ENCODE results near the gene SRSF4. TPM values are rescaled to one million over a fixed set of nuclear protein-coding genes. Genes with fewer than 3 reads are reported as not detected.

SRSF4 gene
- total and polyA plus RNA-seq, 9 of the 15 experiments (the other 6 are each of a cell fraction or from before 2014, with no cell fraction given) = 15.9 to 132 (median 82.0) TPM

- TF ChIP-seq JUND (IDR thresholded peaks at IDR 0.05; ENCODE audit: borderline replicate concordance, low read depth, low read length) (peak; percentile 52; the same call in 1 of the 2 replicates), JUND (tag; IDR thresholded peaks at IDR 0.05; ENCODE audit: borderline replicate concordance, low read depth, low read length) (no peak; the same call in 2 of the 3 replicates), SMC3 (conservative IDR thresholded peaks at IDR 0.05; ENCODE audit: insufficient read depth, low read depth, low read length) (no peak), HEY1 (CRISPR knock-in tag; IDR thresholded peaks at IDR 0.05; ENCODE audit: borderline replicate concordance) (0 out of 2 replicates have a peak, but pooled peaks have one; percentile 22), ZKSCAN1 (IDR thresholded peaks at IDR 0.05; ENCODE audit: low read depth, low read length) (no peak), PREB (CRISPR knock-in tag; IDR thresholded peaks at IDR 0.05) (no peak), HNRNPH1 (optimal IDR thresholded peaks at IDR 0.05; ENCODE audit: low read depth, low read length) (no peak), ZNF589 (CRISPR knock-in tag; IDR thresholded peaks at IDR 0.05; ENCODE audit: low read depth) (no peak), MBD2 (IDR thresholded peaks at IDR 0.05; ENCODE audit: borderline replicate concordance, low read depth) (peak; percentile 41; the same call in 1 of the 2 replicates), NR2C1 (IDR thresholded peaks at IDR 0.05) (no peak), NR2C1 (tag; IDR thresholded peaks at IDR 0.05) (no peak), PTBP1 (IDR thresholded peaks at IDR 0.05; ENCODE audit: low read depth, low read length) (no peak), PPARD (CRISPR knock-in tag; IDR thresholded peaks at IDR 0.05) (no peak), ATF4 (CRISPR knock-in tag; IDR thresholded peaks at IDR 0.05) (no peak), MXI1 (IDR thresholded peaks at IDR 0.05; ENCODE audit: low read depth, low read length) (no peak), LARP7 (IDR thresholded peaks at IDR 0.05) (no peak), BHLHE40 (IDR thresholded peaks at IDR 0.05; ENCODE audit: low read length) (no peak), CREB5 (CRISPR knock-in tag; IDR thresholded peaks at IDR 0.05) (no peak)
- TF ChIP-seq, protein P1, sequence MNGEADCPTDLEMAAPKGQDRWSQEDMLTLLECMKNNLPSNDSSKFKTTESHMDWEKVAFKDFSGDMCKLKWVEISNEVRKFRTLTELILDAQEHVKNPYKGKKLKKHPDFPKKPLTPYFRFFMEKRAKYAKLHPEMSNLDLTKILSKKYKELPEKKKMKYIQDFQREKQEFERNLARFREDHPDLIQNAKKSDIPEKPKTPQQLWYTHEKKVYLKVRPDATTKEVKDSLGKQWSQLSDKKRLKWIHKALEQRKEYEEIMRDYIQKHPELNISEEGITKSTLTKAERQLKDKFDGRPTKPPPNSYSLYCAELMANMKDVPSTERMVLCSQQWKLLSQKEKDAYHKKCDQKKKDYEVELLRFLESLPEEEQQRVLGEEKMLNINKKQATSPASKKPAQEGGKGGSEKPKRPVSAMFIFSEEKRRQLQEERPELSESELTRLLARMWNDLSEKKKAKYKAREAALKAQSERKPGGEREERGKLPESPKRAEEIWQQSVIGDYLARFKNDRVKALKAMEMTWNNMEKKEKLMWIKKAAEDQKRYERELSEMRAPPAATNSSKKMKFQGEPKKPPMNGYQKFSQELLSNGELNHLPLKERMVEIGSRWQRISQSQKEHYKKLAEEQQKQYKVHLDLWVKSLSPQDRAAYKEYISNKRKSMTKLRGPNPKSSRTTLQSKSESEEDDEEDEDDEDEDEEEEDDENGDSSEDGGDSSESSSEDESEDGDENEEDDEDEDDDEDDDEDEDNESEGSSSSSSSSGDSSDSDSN (IDR thresholded peaks at IDR 0.05; ENCODE audit: borderline replicate concordance in 1 of 2, low read depth in 2 of 2, low read length in 2 of 2) = 0 out of 4 replicates have a peak, but pooled peaks of 1 of the 2 experiments have one; percentile 17
- TF ChIP-seq, protein P2, sequence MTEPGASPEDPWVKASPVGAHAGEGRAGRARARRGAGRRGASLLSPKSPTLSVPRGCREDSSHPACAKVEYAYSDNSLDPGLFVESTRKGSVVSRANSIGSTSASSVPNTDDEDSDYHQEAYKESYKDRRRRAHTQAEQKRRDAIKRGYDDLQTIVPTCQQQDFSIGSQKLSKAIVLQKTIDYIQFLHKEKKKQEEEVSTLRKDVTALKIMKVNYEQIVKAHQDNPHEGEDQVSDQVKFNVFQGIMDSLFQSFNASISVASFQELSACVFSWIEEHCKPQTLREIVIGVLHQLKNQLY (CRISPR knock-in tag; conservative IDR thresholded peaks at IDR 0.05) = no peak
Measured at GRCh38 chr1:29179641-29180184, 2.0 kb downstream of the SRSF4 start (continued).

All from K562 (cell line).